Keratinocyte (primary cell): ENCODE results near the gene DEGS1. TPM values are rescaled to one million over a fixed set of nuclear protein-coding genes. Genes with fewer than 3 reads are reported as not detected.

Experiments used
- DNase-seq: peaks from one replicate; pipeline ENCODE4 v3.0.0-alpha.2; 2011; ENCODE audit warnings: low read depth, missing footprints, low spot score
- FAIRE-seq: peaks from 2 replicates; lab custom pipeline; 2011; peaks lifted over from hg19 to GRCh38; lab: Jason Lieb, UNC
- H2AFZ ChIP-seq: 2 replicates; pipeline ENCODE4 v1.6.0; 2012; ENCODE audit warnings: low read length, control low read depth, inconsistent platforms; ENCODE audit not compliant: control insufficient read depth
- H3K27ac ChIP-seq: 2 replicates; pipeline ENCODE4 v1.5.1; 2011; ENCODE audit warnings: low read length; ENCODE audit not compliant: control insufficient read depth, insufficient read depth
- H3K27me3 ChIP-seq: 3 replicates; pipeline ENCODE4 v1.6.0; 2011; ENCODE audit warnings: low read length; ENCODE audit not compliant: control insufficient read depth, insufficient read depth; ENCODE audit errors: extremely low read depth
- H3K36me3 ChIP-seq, 2 experiments: 2 replicates in 1 of 2; 3 replicates in 1 of 2; pipeline ENCODE4 v1.5.1; 2011; ENCODE audit warnings: low read length in 2 of 2, mild to moderate bottlenecking in 1 of 2; ENCODE audit not compliant: control insufficient read depth in 2 of 2, insufficient read depth in 2 of 2; ENCODE audit errors: extremely low read depth in 1 of 2
- H3K4me1 ChIP-seq: 3 replicates; pipeline ENCODE4 v1.5.1; 2011; ENCODE audit warnings: low read length; ENCODE audit not compliant: control insufficient read depth, insufficient read depth; ENCODE audit errors: extremely low read depth
- H3K4me2 ChIP-seq: 3 replicates; pipeline ENCODE4 v1.6.0; 2011; ENCODE audit warnings: low read depth, low read length; ENCODE audit not compliant: control insufficient read depth, insufficient read depth; ENCODE audit errors: extremely low read depth
- H3K4me3 ChIP-seq, 3 experiments: fragments of 200-600 bp in 1 of 3; sonication (generic) in 1 of 3; 2 replicates in 2 of 3; 3 replicates in 1 of 3; pipeline ENCODE4 v1.5.1; 2011 to 2016; ENCODE audit warnings: low read length in 3 of 3, mild to moderate bottlenecking in 3 of 3, control low read depth in 2 of 3, inconsistent platforms in 1 of 3, low read depth in 1 of 3, mixed read lengths in 1 of 3, mixed run types in 1 of 3, moderate library complexity in 1 of 3; ENCODE audit not compliant: control insufficient read depth in 2 of 3, insufficient read depth in 2 of 3; ENCODE audit errors: extremely low read depth in 1 of 3
- H3K79me2 ChIP-seq: 2 replicates; pipeline ENCODE4 v1.6.0; 2012; ENCODE audit warnings: low read length; ENCODE audit not compliant: control insufficient read depth, insufficient read depth
- H3K9ac ChIP-seq: 3 replicates; pipeline ENCODE4 v1.6.0; 2011; ENCODE audit warnings: low read length; ENCODE audit not compliant: control insufficient read depth, insufficient read depth; ENCODE audit errors: extremely low read depth
- H3K9me1 ChIP-seq: 3 replicates; pipeline ENCODE4 v1.6.0; 2011; ENCODE audit warnings: low read length; ENCODE audit not compliant: control insufficient read depth, insufficient read depth; ENCODE audit errors: extremely low read depth
- H3K9me3 ChIP-seq: 2 replicates; pipeline ENCODE4 v1.5.1; 2012; ENCODE audit warnings: low read depth, low read length; ENCODE audit not compliant: control insufficient read depth
- H4K20me1 ChIP-seq: 3 replicates; pipeline ENCODE4 v1.6.0; 2011; ENCODE audit warnings: low read length; ENCODE audit not compliant: control insufficient read depth, insufficient read depth; ENCODE audit errors: extremely low read depth
- EZH2 ChIP-seq: IDR thresholded peaks from one replicate; pipeline ENCODE4 v1.6.1; 2012; ENCODE audit warnings: inconsistent platforms, mild to moderate bottlenecking, low read length, moderate library complexity
- dilution Hi-C: fragments of 300-500 bp; cut with MboI; formaldehyde crosslinking; loops from one replicate; pipeline ENCODE4 v1.7.0; 2020; ENCODE audit warnings: low sequenced_read_pairs; ENCODE audit not compliant: extremely low pct_ligation_motif_present
- polyA plus RNA-seq, 5 experiments: library from polyadenylated mRNA; depleted of rRNA in 3 of 5; stranded (reverse) in 3 of 5; stranded (forward) in 1 of 5; unstranded in 1 of 5; fragments of >200 nt; gene quantifications; 1 replicate in 1 of 5; 2 replicates in 3 of 5; 3 replicates in 1 of 5; pipeline versions ENCODE4 v1.2.1 to v1.2.3, GENCODE V29; 2011 to 2012; ENCODE audit warnings: missing spikeins in 2 of 5, low read depth in 1 of 5, low replicate concordance in 1 of 5
- TF ChIP-seq, protein P1 (sequence below), 3 experiments: IDR thresholded peaks in 1 of 3; conservative IDR thresholded peaks in 1 of 3; optimal IDR thresholded peaks in 1 of 3; 2 replicates in 2 of 3; 3 replicates in 1 of 3; pipeline versions ENCODE3 to v1.5.1; 2011; ENCODE audit warnings: low read length in 3 of 3, mild to moderate bottlenecking in 3 of 3, moderate library complexity in 2 of 3, control low read depth in 1 of 3, inconsistent platforms in 1 of 3; ENCODE audit not compliant: insufficient read depth in 2 of 3; ENCODE audit errors: extremely low read depth in 1 of 3

Gene DEGS1
- polyA plus RNA-seq, 1 donor (not counting 4 experiments of a cell fraction or from before 2014, with no cell fraction given) = 314 TPM

DNA sequence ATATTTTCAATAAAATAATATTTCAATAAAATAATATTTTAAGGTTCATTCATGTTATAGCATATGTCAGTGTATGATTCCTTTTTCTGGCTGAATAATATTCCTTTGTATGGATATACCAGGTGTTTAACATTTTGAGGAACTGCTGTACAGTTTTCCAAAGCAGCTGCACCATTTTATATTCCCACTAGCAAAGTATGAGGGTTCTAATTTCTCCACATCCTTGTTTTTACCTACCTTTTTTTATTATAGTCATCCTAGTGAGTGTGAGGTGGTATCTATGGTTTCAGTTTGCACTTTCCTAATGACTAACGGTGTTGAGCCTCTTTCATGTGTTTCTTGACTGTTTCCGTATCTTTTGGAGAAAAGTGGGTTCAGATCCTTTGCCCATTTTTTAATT lies 5.2 kb downstream of the DEGS1 start:
- TF ChIP-seq EZH2 = no peak
- TF ChIP-seq, protein P1, sequence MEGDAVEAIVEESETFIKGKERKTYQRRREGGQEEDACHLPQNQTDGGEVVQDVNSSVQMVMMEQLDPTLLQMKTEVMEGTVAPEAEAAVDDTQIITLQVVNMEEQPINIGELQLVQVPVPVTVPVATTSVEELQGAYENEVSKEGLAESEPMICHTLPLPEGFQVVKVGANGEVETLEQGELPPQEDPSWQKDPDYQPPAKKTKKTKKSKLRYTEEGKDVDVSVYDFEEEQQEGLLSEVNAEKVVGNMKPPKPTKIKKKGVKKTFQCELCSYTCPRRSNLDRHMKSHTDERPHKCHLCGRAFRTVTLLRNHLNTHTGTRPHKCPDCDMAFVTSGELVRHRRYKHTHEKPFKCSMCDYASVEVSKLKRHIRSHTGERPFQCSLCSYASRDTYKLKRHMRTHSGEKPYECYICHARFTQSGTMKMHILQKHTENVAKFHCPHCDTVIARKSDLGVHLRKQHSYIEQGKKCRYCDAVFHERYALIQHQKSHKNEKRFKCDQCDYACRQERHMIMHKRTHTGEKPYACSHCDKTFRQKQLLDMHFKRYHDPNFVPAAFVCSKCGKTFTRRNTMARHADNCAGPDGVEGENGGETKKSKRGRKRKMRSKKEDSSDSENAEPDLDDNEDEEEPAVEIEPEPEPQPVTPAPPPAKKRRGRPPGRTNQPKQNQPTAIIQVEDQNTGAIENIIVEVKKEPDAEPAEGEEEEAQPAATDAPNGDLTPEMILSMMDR (optimal IDR thresholded peaks at IDR 0.05 in 1 of 3, IDR thresholded peaks at IDR 0.05 in 1 of 3, conservative IDR thresholded peaks at IDR 0.05 in 1 of 3; ENCODE audit: extremely low read depth in 1 of 3, insufficient read depth in 2 of 3, low read length in 3 of 3) = no peak
- H3K9me1 ChIP-seq = no peaks in the 10 kb centered on the region
- H3K4me1 ChIP-seq = peaks cover 13% of the 10 kb centered on the region
- no peak overlapping the region for H3K27ac ChIP-seq
- peaks cover 75% of the 10 kb centered on the region for H3K79me2 ChIP-seq
- no peaks in the 10 kb centered on the region for H4K20me1 ChIP-seq
- peaks cover 8 to 10% of the 10 kb centered on the region in 2 experiments for H3K36me3 ChIP-seq
- no peak overlapping the region for H2AFZ ChIP-seq
- H3K4me3 ChIP-seq = no peak overlapping the region
- no peaks in the 10 kb centered on the region for H3K9me3 ChIP-seq
- dilution Hi-C loops = no loop called here
- H3K27me3 ChIP-seq = no peaks in the 10 kb centered on the region
- H3K4me2 ChIP-seq = no peak overlapping the region
- DNase-seq (no peak), FAIRE-seq (no peak)
- H3K9ac ChIP-seq = no peak overlapping the region

DNA sequence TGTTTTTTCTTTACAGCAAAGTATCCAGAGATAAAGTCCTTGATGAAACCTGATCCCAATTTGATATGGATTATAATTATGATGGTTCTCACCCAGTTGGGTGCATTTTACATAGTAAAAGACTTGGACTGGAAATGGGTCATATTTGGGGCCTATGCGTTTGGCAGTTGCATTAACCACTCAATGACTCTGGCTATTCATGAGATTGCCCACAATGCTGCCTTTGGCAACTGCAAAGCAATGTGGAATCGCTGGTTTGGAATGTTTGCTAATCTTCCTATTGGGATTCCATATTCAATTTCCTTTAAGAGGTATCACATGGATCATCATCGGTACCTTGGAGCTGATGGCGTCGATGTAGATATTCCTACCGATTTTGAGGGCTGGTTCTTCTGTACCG lies 6.5 kb downstream of the DEGS1 start:
- no peak for FAIRE-seq
- TF ChIP-seq, protein P1 (optimal IDR thresholded peaks at IDR 0.05 in 1 of 3, IDR thresholded peaks at IDR 0.05 in 1 of 3, conservative IDR thresholded peaks at IDR 0.05 in 1 of 3; ENCODE audit: extremely low read depth in 1 of 3, insufficient read depth in 2 of 3, low read length in 3 of 3) = no peak
- no peak for TF ChIP-seq EZH2

More for the DNA sequence above, 6.5 kb downstream of the DEGS1 start:
- dilution Hi-C loops = no loop called here
- peaks cover 13% of the 10 kb centered on the region for H3K4me1 ChIP-seq
- peaks cover 64% of the 10 kb centered on the region for H3K79me2 ChIP-seq
- no peaks in the 10 kb centered on the region for H3K9me1 ChIP-seq
- no peak overlapping the region for H3K9ac ChIP-seq
- H3K4me3 ChIP-seq = no peak overlapping the region
- H3K36me3 ChIP-seq = peaks cover 10 to 11% of the 10 kb centered on the region in 2 experiments
- no peaks in the 10 kb centered on the region for H4K20me1 ChIP-seq
- no peaks in the 10 kb centered on the region for H3K9me3 ChIP-seq
- H2AFZ ChIP-seq = no peak overlapping the region
- no peak overlapping the region for H3K27ac ChIP-seq
- no peaks in the 10 kb centered on the region for H3K27me3 ChIP-seq
- DNase-seq = no peak
- no peak overlapping the region for H3K4me2 ChIP-seq
